ENCODE results near the gene TBC1D10A.

TBC1D10A gene

GRCh38 chr22:30373331-30374325 is 46.9 kb upstream of the TBC1D10A start:
- no peak; the same call in 1 of the 3 replicates for ATAC-seq
- TF ChIP-seq ZFP30 (CRISPR knock-in tag; IDR thresholded peaks at IDR 0.05), result no peak
- no peak for TF ChIP-seq GLIS3 (CRISPR knock-in tag; IDR thresholded peaks at IDR 0.05)
- TF ChIP-seq ARNTL (CRISPR knock-in tag; IDR thresholded peaks at IDR 0.05; ENCODE audit: borderline replicate concordance, low read depth), result no peak
- no peak for TF ChIP-seq ZFP3 (CRISPR knock-in tag; IDR thresholded peaks at IDR 0.05)
- no peak for TF ChIP-seq ISL1 (CRISPR knock-in tag; IDR thresholded peaks at IDR 0.05)
- no peak for TF ChIP-seq TCF4 (CRISPR knock-in tag; IDR thresholded peaks at IDR 0.05; ENCODE audit: borderline replicate concordance)
- TF ChIP-seq ZC3H10 (CRISPR knock-in tag; IDR thresholded peaks at IDR 0.05), result no peak
- TF ChIP-seq ESRRG (CRISPR knock-in tag; IDR thresholded peaks at IDR 0.05), result no peak
- no peak for TF ChIP-seq BACH2 (CRISPR knock-in tag; IDR thresholded peaks at IDR 0.05; ENCODE audit: borderline replicate concordance)
- no peak for TF ChIP-seq TOX (CRISPR knock-in tag; IDR thresholded peaks at IDR 0.05; ENCODE audit: borderline replicate concordance)
- TF ChIP-seq ZNF8 (CRISPR knock-in tag; IDR thresholded peaks at IDR 0.05), result no peak

GRCh38 chr22:30372915-30373314 is 46.2 kb upstream of the TBC1D10A start:
- ATAC-seq, result no peak
- no peak for TF ChIP-seq OSR1 (CRISPR knock-in tag; IDR thresholded peaks at IDR 0.05)
- TF ChIP-seq ISL1 (CRISPR knock-in tag; IDR thresholded peaks at IDR 0.05), result no peak
- TF ChIP-seq, protein P1, sequence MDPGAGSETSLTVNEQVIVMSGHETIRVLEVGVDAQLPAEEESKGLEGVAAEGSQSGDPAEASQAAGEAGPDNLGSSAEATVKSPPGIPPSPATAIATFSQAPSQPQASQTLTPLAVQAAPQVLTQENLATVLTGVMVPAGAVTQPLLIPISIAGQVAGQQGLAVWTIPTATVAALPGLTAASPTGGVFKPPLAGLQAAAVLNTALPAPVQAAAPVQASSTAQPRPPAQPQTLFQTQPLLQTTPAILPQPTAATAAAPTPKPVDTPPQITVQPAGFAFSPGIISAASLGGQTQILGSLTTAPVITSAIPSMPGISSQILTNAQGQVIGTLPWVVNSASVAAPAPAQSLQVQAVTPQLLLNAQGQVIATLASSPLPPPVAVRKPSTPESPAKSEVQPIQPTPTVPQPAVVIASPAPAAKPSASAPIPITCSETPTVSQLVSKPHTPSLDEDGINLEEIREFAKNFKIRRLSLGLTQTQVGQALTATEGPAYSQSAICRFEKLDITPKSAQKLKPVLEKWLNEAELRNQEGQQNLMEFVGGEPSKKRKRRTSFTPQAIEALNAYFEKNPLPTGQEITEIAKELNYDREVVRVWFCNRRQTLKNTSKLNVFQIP (CRISPR knock-in tag; IDR thresholded peaks at IDR 0.05; ENCODE audit: borderline replicate concordance, low read depth), result no peak
- TF ChIP-seq CREB5 (CRISPR knock-in tag; IDR thresholded peaks at IDR 0.05; ENCODE audit: low read depth), result no peak
- no peak for TF ChIP-seq PPARA (CRISPR knock-in tag; IDR thresholded peaks at IDR 0.05; ENCODE audit: borderline replicate concordance)
- TF ChIP-seq BACH2 (CRISPR knock-in tag; IDR thresholded peaks at IDR 0.05; ENCODE audit: borderline replicate concordance), result no peak
- no peak for TF ChIP-seq ZNF70 (CRISPR knock-in tag; IDR thresholded peaks at IDR 0.05)
- no peak for TF ChIP-seq ZC3H10 (CRISPR knock-in tag; IDR thresholded peaks at IDR 0.05)
- TF ChIP-seq CSRNP3 (CRISPR knock-in tag; IDR thresholded peaks at IDR 0.05), result no peak
- TF ChIP-seq ARNTL (CRISPR knock-in tag; IDR thresholded peaks at IDR 0.05; ENCODE audit: borderline replicate concordance, low read depth), result no peak

DNA sequence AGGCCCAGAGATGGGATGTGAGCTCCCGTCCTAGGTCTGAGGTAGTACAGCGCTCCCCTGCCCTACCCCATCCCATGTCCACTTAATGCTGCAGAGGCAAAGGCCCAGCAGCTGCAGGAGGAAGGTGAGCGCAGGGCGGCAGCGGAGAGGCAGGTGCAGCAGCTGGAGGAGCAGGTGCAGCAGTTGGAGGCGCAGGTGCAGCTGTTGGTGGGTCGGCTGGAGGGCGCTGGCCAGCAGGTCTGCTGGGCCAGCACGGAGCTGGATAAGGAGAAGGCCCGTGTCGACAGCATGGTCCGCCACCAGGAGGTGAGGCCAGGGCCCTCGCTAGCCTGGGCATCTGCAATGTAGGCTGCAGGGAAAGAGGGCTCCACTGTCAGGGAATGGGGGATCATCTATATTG is 45.2 kb upstream of the TBC1D10A start:
- TF ChIP-seq ZFP30 (CRISPR knock-in tag; IDR thresholded peaks at IDR 0.05) (no peak), SNAI2 (CRISPR knock-in tag; IDR thresholded peaks at IDR 0.05) (no peak), PPARA (CRISPR knock-in tag; IDR thresholded peaks at IDR 0.05; ENCODE audit: borderline replicate concordance) (no peak), ARNTL (CRISPR knock-in tag; IDR thresholded peaks at IDR 0.05; ENCODE audit: borderline replicate concordance, low read depth) (no peak), ZC3H10 (CRISPR knock-in tag; IDR thresholded peaks at IDR 0.05) (no peak), ZNF70 (CRISPR knock-in tag; IDR thresholded peaks at IDR 0.05) (no peak), OSR1 (CRISPR knock-in tag; IDR thresholded peaks at IDR 0.05) (no peak), TOX (CRISPR knock-in tag; IDR thresholded peaks at IDR 0.05; ENCODE audit: borderline replicate concordance) (no peak), TCF4 (CRISPR knock-in tag; IDR thresholded peaks at IDR 0.05; ENCODE audit: borderline replicate concordance) (no peak)
- TF ChIP-seq, protein P1 (CRISPR knock-in tag; IDR thresholded peaks at IDR 0.05; ENCODE audit: borderline replicate concordance, low read depth), result no peak
- no peak; the same call in 2 of the 3 replicates for ATAC-seq

DNA sequence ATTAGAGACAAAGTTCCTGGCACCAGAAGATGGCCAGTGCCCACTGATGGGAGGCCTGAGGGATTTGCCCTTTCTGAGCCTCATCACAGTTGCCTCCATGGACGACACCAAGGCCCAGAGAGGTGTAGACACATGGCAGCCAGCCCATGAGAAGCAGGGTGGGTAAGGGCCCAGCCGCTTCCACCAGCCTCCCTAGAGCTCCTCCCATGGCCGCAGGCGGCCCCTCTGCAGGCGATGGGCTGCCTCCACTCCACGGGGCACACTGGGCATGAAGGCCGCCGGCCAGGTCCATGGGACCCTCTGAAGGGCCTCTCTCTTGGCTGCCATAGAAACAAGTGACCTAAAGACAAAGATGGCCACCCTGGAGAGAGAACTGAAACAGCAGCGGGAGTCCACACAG is 44.6 kb upstream of the TBC1D10A start:
- no peak for ATAC-seq

More for the DNA sequence above, 44.6 kb upstream of the TBC1D10A start:
- TF ChIP-seq CREB5 (CRISPR knock-in tag; IDR thresholded peaks at IDR 0.05; ENCODE audit: low read depth), result no peak
- no peak for TF ChIP-seq ZNF8 (CRISPR knock-in tag; IDR thresholded peaks at IDR 0.05)
- no peak for TF ChIP-seq RARB (CRISPR knock-in tag; IDR thresholded peaks at IDR 0.05)
